Esophagus muscularis mucosa (tissue), 4 donors: ENCODE measurements around the gene COG8. TPM values are rescaled to one million over a fixed set of nuclear protein-coding genes. Genes with fewer than 3 reads are reported as not detected.

Source experiments
- DNase-seq: peaks from one replicate; pipeline ENCODE4 v3.0.0-alpha.2; 2017; ENCODE audit errors: extremely low spot score
- H3K27ac ChIP-seq, 4 donors: fragments of 200-600 bp; sonication (generic); replicated peaks in 1 of 4; 1 replicate in 3 of 4; 2 replicates in 1 of 4; pipeline ENCODE4 v1.5.1; 2016 to 2019; ENCODE audit warnings: mild to moderate bottlenecking in 1 of 4
- H3K27me3 ChIP-seq, 4 donors: fragments of 200-600 bp; sonication (generic); one replicate each; pipeline versions ENCODE4 v1.5.1 to v1.6.0; 2016 to 2019
- H3K36me3 ChIP-seq, 4 donors: fragments of 200-600 bp; sonication (generic); one replicate each; pipeline ENCODE4 v1.5.1; 2016 to 2019
- H3K4me1 ChIP-seq, 4 donors: fragments of 200-600 bp; sonication (generic); one replicate each; pipeline ENCODE4 v1.5.1; 2016 to 2019
- H3K4me3 ChIP-seq, 4 donors: fragments of 200-600 bp; sonication (generic); 1 replicate in 2 of 4; 2 replicates in 2 of 4; pipeline ENCODE4 v1.5.1; 2016 to 2019; ENCODE audit warnings: mild to moderate bottlenecking in 4 of 4, moderate library complexity in 1 of 4
- H3K9me3 ChIP-seq, 4 donors: fragments of 200-600 bp; sonication (generic); 1 replicate in 3 of 4; 2 replicates in 1 of 4; pipeline ENCODE4 v1.5.1; 2016 to 2019
- EP300 ChIP-seq: sonication (generic); formaldehyde crosslinking; IDR thresholded peaks from one replicate; pipeline ENCODE4 v1.6.1; 2017; ENCODE audit warnings: antibody characterized with exemption
- POLR2A ChIP-seq: fragments of 450-650 bp; IDR thresholded peaks from one replicate; pipeline ENCODE4 v1.6.1; 2017; ENCODE audit warnings: antibody characterized with exemption, moderate library complexity, mild to moderate bottlenecking, low read depth
- POLR2AphosphoS5 ChIP-seq, 2 donors: sonication (generic); formaldehyde crosslinking; IDR thresholded peaks; one replicate each; pipeline ENCODE4 v1.6.1; 2017; ENCODE audit warnings: antibody characterized with exemption in 2 of 2
- WGBS: methylation state at CpG from one replicate; pipeline ENCODE4 v1.1.5; 2018; 5-methylcytosine and 5-hydroxymethylcytosine counted together
- intact Hi-C: fragments of 100-400 bp; cut with DNase I; formaldehyde crosslinking; loops from one replicate; pipeline ENCODE4 v1.15.1; 2023
- total RNA-seq, 4 donors: library from RNA; depleted of rRNA; stranded (reverse); fragments of >200 nt; gene quantifications; one replicate each; pipeline versions ENCODE4 v1.1.0 to v1.2.1, GENCODE V29; 2016
- TF ChIP-seq, protein P1 (sequence below), 3 experiments: fragments of 200-600 bp in 2 of 3; fragments of 450-650 bp in 1 of 3; sonication (generic) in 2 of 3; IDR thresholded peaks; one replicate each; pipeline ENCODE4 v1.5.1; 2017 to 2019; ENCODE audit warnings: antibody characterized with exemption in 3 of 3, mild to moderate bottlenecking in 2 of 3, moderate library complexity in 1 of 3

The COG8 gene
- total RNA-seq, 4 donors from 2014 or later = 26.3 to 56.7 (median 46.0) TPM

DNA sequence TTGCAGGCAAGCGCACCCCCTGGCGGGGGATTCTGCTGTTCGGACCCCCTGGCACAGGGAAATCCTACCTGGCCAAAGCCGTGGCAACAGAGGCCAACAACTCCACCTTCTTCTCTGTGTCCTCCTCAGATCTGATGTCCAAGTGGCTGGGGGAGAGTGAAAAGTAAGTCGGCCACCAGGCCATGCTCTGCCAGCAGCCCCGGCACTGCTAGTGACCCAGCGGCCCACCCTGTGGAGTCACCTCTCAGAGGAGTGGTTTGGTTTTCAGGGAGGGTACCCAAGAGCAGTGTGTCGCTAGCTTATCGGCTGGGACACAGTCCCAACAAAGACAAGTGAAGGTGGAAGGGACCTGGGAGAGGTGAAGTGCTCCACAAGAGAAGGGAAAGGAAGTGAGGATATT lies 20.0 kb downstream of the COG8 start:
- H3K4me3 ChIP-seq = no peak overlapping the region
- WGBS = 89% methylated on average over 6 of the region's 9 CpGs
- intact Hi-C loops = no loop called here
- H3K36me3 ChIP-seq = peaks cover 82 to 100% (median 99%) of the 10 kb centered on the region in 4 donors
- no peaks in the 10 kb centered on the region for H3K9me3 ChIP-seq
- no peak overlapping the region for H3K27ac ChIP-seq
- peaks cover 3 to 15% (median 10%) of the 10 kb centered on the region in 4 donors for H3K4me1 ChIP-seq
- TF ChIP-seq POLR2AphosphoS5 (IDR thresholded peaks at IDR 0.05) (no peak), POLR2A (no peak), EP300 (no peak)
- TF ChIP-seq, protein P1, sequence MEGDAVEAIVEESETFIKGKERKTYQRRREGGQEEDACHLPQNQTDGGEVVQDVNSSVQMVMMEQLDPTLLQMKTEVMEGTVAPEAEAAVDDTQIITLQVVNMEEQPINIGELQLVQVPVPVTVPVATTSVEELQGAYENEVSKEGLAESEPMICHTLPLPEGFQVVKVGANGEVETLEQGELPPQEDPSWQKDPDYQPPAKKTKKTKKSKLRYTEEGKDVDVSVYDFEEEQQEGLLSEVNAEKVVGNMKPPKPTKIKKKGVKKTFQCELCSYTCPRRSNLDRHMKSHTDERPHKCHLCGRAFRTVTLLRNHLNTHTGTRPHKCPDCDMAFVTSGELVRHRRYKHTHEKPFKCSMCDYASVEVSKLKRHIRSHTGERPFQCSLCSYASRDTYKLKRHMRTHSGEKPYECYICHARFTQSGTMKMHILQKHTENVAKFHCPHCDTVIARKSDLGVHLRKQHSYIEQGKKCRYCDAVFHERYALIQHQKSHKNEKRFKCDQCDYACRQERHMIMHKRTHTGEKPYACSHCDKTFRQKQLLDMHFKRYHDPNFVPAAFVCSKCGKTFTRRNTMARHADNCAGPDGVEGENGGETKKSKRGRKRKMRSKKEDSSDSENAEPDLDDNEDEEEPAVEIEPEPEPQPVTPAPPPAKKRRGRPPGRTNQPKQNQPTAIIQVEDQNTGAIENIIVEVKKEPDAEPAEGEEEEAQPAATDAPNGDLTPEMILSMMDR (IDR thresholded peaks at IDR 0.05) = no peak
- no peaks in the 10 kb centered on the region for H3K27me3 ChIP-seq
- no peak for DNase-seq

DNA sequence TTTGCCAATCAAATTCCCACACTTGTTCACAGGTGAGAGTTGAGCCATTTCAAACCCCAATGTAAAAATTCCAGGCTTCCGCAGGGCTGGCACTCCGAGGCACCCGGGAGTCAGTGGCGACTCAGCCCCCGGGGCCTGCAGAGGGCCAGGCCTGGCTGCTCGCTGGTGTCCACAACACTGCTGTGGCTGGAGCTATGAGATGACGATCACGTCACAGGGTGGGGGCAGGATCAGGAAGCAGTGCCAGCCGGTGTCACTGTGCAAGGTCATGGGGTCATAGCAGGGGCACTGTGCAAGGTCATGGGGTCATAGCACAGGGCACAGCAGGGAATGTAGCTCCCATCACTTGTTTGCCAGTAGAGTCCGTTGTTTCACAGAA lies 20.5 kb downstream of the COG8 start:
- H3K4me3 ChIP-seq = no peak overlapping the region
- peaks cover 7 to 15% (median 11%) of the 10 kb centered on the region in 4 donors for H3K4me1 ChIP-seq
- no peaks in the 10 kb centered on the region for H3K9me3 ChIP-seq
- TF ChIP-seq EP300 = no peak
- no peak for TF ChIP-seq POLR2A
- TF ChIP-seq, protein P1 (IDR thresholded peaks at IDR 0.05) = no peak
- TF ChIP-seq POLR2AphosphoS5 (IDR thresholded peaks at IDR 0.05) = no peak
- no peak overlapping the region for H3K27ac ChIP-seq
- intact Hi-C loops = no loop called here
- 78% methylated on average over 10 of the region's 10 CpGs for whole genome bisulfite sequencing
- H3K36me3 ChIP-seq = peaks cover 82 to 100% (median 97%) of the 10 kb centered on the region in 4 donors
- no peaks in the 10 kb centered on the region for H3K27me3 ChIP-seq
- DNase-seq = no peak

DNA sequence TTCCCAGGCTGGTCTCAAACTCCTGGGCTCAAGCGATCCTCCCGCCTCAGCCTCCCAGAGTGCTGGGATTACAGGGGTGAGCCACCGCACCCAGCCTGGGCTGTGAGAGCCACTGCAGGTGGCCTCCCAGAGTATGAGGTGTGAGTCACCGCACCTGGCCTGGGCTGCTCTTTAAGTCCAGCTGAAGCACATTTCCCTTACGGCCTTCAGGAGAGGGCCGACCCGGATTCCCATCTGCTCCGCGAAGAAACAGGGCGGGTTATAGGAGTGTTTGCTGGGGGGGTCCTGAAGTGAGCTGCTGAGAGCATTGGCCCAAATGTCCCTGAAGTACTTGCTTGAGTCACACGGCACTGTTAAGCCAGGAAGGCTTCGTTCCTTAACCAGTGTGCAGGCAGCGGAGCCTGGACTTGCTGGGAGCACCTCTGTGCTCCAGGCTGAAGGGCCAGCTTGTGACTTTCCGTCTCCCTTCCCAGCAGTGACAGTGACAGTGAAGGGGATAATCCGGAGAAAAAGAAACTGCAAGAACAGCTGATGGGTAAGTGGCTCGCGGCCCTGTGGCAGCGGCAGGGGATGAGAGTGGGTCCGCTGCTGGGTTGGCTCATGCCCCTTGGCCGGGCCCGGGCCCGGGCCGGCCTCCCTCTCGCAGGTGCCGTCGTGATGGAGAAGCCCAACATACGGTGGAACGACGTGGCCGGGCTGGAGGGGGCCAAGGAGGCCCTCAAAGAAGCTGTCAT lies 21.0 kb downstream of the COG8 start:
- H3K4me1 ChIP-seq = peaks cover 7 to 19% (median 15%) of the 10 kb centered on the region in 4 donors
- no peak overlapping the region for H3K4me3 ChIP-seq
- no peak for DNase-seq
- H3K27ac ChIP-seq = no peak overlapping the region
- TF ChIP-seq POLR2AphosphoS5 (IDR thresholded peaks at IDR 0.05) (no peak), EP300 (no peak), POLR2A (no peak)
- TF ChIP-seq, protein P1 (IDR thresholded peaks at IDR 0.05) = no peak
- WGBS = 89% methylated on average over 27 of the region's 30 CpGs
- H3K27me3 ChIP-seq = no peaks in the 10 kb centered on the region
- H3K9me3 ChIP-seq = no peaks in the 10 kb centered on the region
- intact Hi-C loops = no loop called here
- H3K36me3 ChIP-seq = peaks cover 79 to 100% (median 95%) of the 10 kb centered on the region in 4 donors

DNA sequence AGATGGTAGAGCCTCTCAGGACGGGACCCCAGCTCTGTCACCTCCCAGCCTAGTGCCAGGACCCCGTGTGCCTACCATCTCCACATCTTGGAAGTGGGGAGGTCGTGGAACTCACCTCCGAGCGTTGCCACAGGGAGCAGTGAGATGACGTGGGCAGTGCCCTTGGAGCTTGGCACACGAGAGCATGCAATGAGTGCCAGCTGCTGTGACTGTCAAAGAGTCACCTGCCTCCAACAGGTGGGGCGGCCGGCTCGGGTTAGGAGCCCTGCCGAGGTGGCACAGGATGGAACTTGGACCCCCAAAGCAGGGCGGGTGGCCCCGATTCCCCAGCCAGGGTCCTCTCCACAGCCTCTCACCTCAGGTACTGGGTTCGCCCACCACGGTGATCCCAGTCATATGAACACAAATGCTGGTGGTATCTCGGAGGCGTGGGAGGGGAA lies 22.7 kb downstream of the COG8 start:
- TF ChIP-seq, protein P1 (IDR thresholded peaks at IDR 0.05) = no peak
- TF ChIP-seq POLR2A (no peak), EP300 (no peak), POLR2AphosphoS5 (IDR thresholded peaks at IDR 0.05) (no peak)
- peaks cover 21 to 36% (median 30%) of the 10 kb centered on the region in 4 donors for H3K4me1 ChIP-seq
- no peak overlapping the region for H3K27ac ChIP-seq
- intact Hi-C loops = no loop called here
- H3K36me3 ChIP-seq = peaks cover 66 to 86% (median 82%) of the 10 kb centered on the region in 4 donors
- DNase-seq = no peak
- 92% methylated on average over 15 of the region's 17 CpGs for WGBS
- H3K4me3 ChIP-seq = no peak overlapping the region
- no peaks in the 10 kb centered on the region for H3K9me3 ChIP-seq
- H3K27me3 ChIP-seq = no peaks in the 10 kb centered on the region
